OCI-LY7 (cell line): ENCODE measurements around the gene TMBIM1. TPM values are rescaled to one million over a fixed set of nuclear protein-coding genes. Genes with fewer than 3 reads are reported as not detected.

ENCODE experiments used
- BruUV-seq: library from RNA; stranded (reverse); fragments of 400-500 nt; replicated peaks from 2 replicates; lab custom pipeline; 2021; lab: Mats Ljungman, UMichigan
- CTCF ChIA-PET: fragments of 300-600 bp; sonication (Branson Sonifier 250); formaldehyde crosslinking; loops from one replicate; lab custom pipeline; 2022; ENCODE audit warnings: antibody characterized with exemption; ENCODE audit not compliant: unreplicated experiment; lab: Charles Lee
- POLR2A ChIA-PET: fragments of 300-600 bp; sonication (Branson Sonifier 250); formaldehyde crosslinking; loops from one replicate; lab custom pipeline; 2022; ENCODE audit warnings: antibody characterized with exemption; lab: Charles Lee
- DNase-seq: peaks from one replicate; pipeline ENCODE4 v3.0.0-alpha.2; 2015; ENCODE audit warnings: low spot score
- H2AFZ ChIP-seq: fragments of 200-600 bp; sonication (generic), shearing (Covaris generic); 2 replicates; pipeline ENCODE4 v1.6.1; 2014; ENCODE audit warnings: mild to moderate bottlenecking, antibody characterized with exemption, low read length, moderate library complexity
- H3K27ac ChIP-seq: fragments of 200-600 bp; sonication (generic); 2 replicates; pipeline ENCODE4 v1.5.1; 2014; ENCODE audit warnings: mixed run types, low read depth, mild to moderate bottlenecking, moderate library complexity, low read length, inconsistent platforms; ENCODE audit not compliant: poor library complexity, severe bottlenecking
- H3K36me3 ChIP-seq: fragments of 200-600 bp; sonication (generic); 2 replicates; pipeline ENCODE4 v1.6.1; 2014; ENCODE audit warnings: mild to moderate bottlenecking, antibody characterized with exemption, low read length, moderate library complexity, mixed read lengths; ENCODE audit not compliant: insufficient read depth
- H3K4me1 ChIP-seq: fragments of 200-600 bp; sonication (generic); 2 replicates; pipeline ENCODE4 v1.5.1; 2014; ENCODE audit warnings: mild to moderate bottlenecking, low read length; ENCODE audit not compliant: insufficient read depth, poor library complexity, severe bottlenecking
- H3K4me2 ChIP-seq: fragments of 200-600 bp; sonication (generic); 2 replicates; pipeline ENCODE4 v1.6.1; 2014; ENCODE audit warnings: mild to moderate bottlenecking, low read length
- H3K4me3 ChIP-seq: fragments of 200-600 bp; sonication (generic); 2 replicates; pipeline ENCODE4 v1.5.1; 2014; ENCODE audit warnings: mild to moderate bottlenecking, low read depth, low read length; ENCODE audit not compliant: poor library complexity, severe bottlenecking
- H3K79me2 ChIP-seq: fragments of 200-600 bp; sonication (generic); 2 replicates; pipeline ENCODE4 v1.6.1; 2016; ENCODE audit warnings: low read depth, mild to moderate bottlenecking, low read length, moderate library complexity, mixed read lengths; ENCODE audit not compliant: insufficient read depth
- H3K9me2 ChIP-seq: fragments of 200-600 bp; sonication (generic); 2 replicates; pipeline ENCODE4 v1.6.1; 2016; ENCODE audit warnings: mild to moderate bottlenecking, low read length, mixed read lengths; ENCODE audit not compliant: insufficient read depth
- H3K9me3 ChIP-seq: fragments of 200-600 bp; sonication (generic); 2 replicates; pipeline ENCODE4 v1.6.1; 2014; ENCODE audit warnings: mild to moderate bottlenecking, mixed run types, low read length, mixed read lengths
- H4K20me1 ChIP-seq: fragments of 200-600 bp; sonication (generic); 2 replicates; pipeline ENCODE4 v1.6.1; 2014; ENCODE audit warnings: mild to moderate bottlenecking, antibody characterized with exemption, low read length, moderate library complexity, mixed read lengths; ENCODE audit not compliant: insufficient read depth
- EZH2phosphoT487 ChIP-seq: fragments of 200-600 bp; sonication (generic); IDR thresholded peaks from 2 replicates; pipeline ENCODE4 v1.6.1; 2018; ENCODE audit warnings: low read depth, borderline replicate concordance, mild to moderate bottlenecking, mixed run types, antibody characterized with exemption, low read length, moderate library complexity, mixed read lengths
- intact Hi-C: fragments of 100-400 bp; cut with micrococcal nuclease; formaldehyde crosslinking; loops from one replicate; pipeline ENCODE4 v1.10.0; 2022; ENCODE audit not compliant: unreplicated experiment
- total RNA-seq, 2 experiments: library from RNA; depleted of rRNA in 1 of 2; stranded (reverse); fragments of >200 nt in 1 of 2; shearing (Covaris generic) in 1 of 2; gene quantifications; 2 replicates each; pipeline ENCODE4 v1.2.3, GENCODE V29; 2014 to 2022
- TF ChIP-seq, protein P1 (sequence below): fragments of 200-600 bp; sonication (generic); conservative IDR thresholded peaks from 2 replicates; pipeline ENCODE4 v1.5.1; 2014; ENCODE audit warnings: mild to moderate bottlenecking, antibody characterized with exemption, low read length, moderate library complexity, mixed read lengths

Gene TMBIM1
- total RNA-seq, 2 experiments from 2014 or later, result 27.6 to 30.3 TPM

DNA sequence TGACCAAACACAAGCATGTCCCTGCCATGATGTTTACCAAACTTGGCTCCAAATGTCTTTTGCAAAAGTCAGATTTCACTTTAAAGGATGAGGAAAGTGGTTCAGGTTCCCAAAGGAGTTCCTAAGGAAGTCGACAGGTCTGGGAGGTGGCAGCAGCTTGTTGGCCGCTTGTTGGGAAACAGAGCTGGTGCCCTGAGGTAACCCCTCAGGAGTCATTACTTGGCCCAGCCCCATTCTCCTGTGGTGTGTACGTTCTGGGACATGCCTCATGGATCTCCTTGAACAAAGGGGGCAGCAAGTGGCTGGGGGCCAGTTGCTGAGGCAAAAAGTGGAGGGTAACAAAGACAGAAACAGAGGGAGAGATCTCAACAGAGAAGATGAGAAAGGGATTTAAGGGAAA is 10.9 kb downstream of the TMBIM1 start:
- Histone ChIP-seq H3K9me2 (no peaks in the 10 kb centered on the region), H3K4me3 (no peak overlapping the region), H3K79me2 (peaks cover 20% of the 10 kb centered on the region; the same call in 1 of the 2 replicates), H3K36me3 (peaks cover 63% of the 10 kb centered on the region), H3K27ac (no peak overlapping the region), H3K4me2 (no peak overlapping the region), H4K20me1 (no peaks in the 10 kb centered on the region), H2AFZ (no peak overlapping the region), H3K9me3 (no peaks in the 10 kb centered on the region), H3K4me1 (peaks cover 17% of the 10 kb centered on the region)
- POLR2A ChIA-PET, result interaction anchor here (0.8 kb wide), 1 partner anchor 60 kb away, joined by 3 read pairs; no protein-coding TSS in a partner anchor
- no TSS peak for BruUV-seq
- DNase-seq, result no peak
- intact Hi-C loops, result no loop called here
- CTCF ChIA-PET, result interaction anchor here (0.6 kb wide), 1 partner anchor 81 kb away, joined by 3 read pairs; no protein-coding TSS in a partner anchor
- TF ChIP-seq EZH2phosphoT487, result no peak
- TF ChIP-seq, protein P1, sequence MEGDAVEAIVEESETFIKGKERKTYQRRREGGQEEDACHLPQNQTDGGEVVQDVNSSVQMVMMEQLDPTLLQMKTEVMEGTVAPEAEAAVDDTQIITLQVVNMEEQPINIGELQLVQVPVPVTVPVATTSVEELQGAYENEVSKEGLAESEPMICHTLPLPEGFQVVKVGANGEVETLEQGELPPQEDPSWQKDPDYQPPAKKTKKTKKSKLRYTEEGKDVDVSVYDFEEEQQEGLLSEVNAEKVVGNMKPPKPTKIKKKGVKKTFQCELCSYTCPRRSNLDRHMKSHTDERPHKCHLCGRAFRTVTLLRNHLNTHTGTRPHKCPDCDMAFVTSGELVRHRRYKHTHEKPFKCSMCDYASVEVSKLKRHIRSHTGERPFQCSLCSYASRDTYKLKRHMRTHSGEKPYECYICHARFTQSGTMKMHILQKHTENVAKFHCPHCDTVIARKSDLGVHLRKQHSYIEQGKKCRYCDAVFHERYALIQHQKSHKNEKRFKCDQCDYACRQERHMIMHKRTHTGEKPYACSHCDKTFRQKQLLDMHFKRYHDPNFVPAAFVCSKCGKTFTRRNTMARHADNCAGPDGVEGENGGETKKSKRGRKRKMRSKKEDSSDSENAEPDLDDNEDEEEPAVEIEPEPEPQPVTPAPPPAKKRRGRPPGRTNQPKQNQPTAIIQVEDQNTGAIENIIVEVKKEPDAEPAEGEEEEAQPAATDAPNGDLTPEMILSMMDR, result no peak

DNA sequence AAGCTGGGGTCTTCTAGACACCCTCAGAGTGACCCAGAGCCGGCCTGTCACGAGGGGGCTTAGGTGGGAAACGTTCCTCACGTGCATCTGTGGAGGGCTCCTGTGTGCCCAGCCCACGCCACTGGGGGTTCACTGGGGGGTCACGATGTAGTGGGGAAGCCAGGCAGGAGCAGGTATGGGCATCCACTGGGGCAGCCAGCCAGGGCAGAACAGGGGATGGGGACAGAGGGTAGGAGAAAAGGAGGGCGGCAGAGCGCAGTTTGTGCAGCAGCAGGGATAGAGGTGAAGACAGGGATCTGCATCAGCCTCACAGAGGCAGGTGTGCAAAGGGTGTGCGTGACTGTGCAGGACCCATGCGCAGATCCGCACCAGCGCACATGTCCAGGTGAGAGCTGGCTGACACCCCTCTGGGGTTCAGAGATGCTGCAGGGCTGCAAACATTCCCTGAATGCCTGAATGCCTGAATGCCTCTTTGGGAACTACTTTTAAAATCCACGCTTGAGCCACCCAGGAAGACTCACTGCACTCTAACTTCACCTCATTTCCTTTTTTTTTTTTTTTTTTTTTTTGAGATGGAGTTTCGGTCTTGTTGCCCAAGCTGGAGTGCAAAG is 11.9 kb downstream of the TMBIM1 start:
- Histone ChIP-seq H3K4me3 (no peak overlapping the region), H3K36me3 (peaks cover 74% of the 10 kb centered on the region), H3K9me2 (no peaks in the 10 kb centered on the region), H3K4me2 (no peak overlapping the region), H3K27ac (no peak overlapping the region), H2AFZ (no peak overlapping the region), H4K20me1 (no peaks in the 10 kb centered on the region), H3K9me3 (no peaks in the 10 kb centered on the region), H3K4me1 (peaks cover 6% of the 10 kb centered on the region), H3K79me2 (peaks cover 9% of the 10 kb centered on the region; the same call in 1 of the 2 replicates)
- ChIA-PET POLR2A (interaction anchor here (0.6 to 0.8 kb wide), 2 partner anchors 59 to 1112 kb away, joined by 3 to 4 read pairs; no protein-coding TSS in a partner anchor), CTCF (no interaction called here)
- intact Hi-C loops, result no loop called here
- no peak for DNase-seq
- no TSS peak for BruUV-seq
- TF ChIP-seq EZH2phosphoT487, result no peak
- TF ChIP-seq, protein P1, result no peak
